Measurements from ENCODE around the gene ZNF723. TPM values are rescaled to one million over a fixed set of nuclear protein-coding genes. Genes with fewer than 3 reads are reported as not detected.

ZNF723 gene
- 0.29 and 0.45 TPM in 2 replicates for total RNA-seq (2014; rRNA removed; shearing (Covaris generic))

DNA sequence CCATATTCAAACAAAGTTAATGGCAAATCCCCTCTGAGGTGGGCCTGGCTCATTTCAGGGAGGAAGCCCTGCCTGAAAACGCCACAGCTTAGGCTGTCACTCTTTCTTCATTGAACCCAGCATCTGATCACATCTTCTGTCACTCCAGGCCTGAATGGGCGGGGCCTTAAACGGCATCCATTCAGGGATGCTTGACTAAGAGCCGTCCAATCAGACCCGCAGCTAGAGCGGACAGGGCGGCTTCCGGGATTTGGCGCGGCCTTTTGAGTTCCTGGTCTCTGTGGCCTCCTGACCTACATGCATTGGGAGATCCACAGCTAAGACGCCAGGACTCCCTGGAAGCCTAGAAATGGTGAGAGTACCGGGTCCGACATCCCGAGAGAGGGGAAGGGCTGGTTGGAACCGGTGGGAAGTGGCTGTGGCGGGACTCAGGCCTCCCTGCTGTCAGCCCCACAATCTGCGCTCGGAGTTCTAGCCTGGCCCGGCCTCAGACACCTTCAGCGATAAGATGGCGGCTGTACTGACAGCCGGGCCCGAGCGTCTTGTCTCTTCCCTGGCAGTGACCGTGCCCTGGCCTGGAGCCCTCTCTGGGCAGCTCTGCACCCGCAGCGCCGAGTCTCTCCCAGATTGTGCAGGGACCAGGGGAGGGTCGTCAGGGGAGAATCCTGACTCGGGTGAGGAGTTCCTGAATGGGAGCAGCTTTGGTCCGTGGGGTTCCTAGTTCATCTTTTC, at the start of gene ZNF723:
TSS of gene ZNF723 (plus strand) at position 261 of the 732 bp plus-strand sequence. CDS start at position 350, 89 bp downstream.

DNA sequence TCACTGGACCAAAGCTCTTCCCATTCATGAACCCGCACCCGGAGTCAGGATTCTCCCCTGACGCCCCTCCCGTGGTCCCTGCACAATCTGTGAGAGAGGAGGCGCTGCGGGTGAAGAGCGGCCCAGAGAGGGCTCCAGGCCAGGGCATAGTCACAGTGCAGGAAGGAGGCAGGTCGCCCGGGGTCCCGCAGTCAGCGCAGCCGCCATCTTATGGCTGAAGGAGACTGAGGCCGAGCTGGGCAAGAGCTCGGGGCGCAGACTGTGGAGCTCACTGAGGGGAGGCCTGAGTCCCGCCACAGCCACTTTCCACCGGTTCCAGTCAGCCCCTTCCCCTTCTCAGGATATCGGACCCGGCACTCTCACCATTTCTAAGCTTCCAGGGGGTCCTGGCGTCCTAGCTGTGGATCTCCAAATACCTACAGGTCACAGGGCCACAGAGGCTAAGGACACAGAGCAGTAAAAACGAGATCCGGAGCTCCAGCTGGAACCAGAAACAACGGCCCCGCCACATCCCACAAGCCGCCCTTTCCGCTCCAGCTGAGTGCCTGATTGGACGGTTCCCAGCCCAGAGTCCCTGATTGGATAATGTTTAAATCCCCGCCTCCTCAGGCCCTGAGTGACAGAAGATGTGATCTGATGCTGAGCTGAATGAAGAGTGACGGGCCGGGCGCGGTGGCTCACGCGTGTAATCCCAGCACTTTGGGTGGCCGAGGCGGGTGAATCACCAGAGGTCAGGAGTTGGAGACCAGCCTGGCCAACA, 48.3 kb upstream of the ZNF723 start, which contains the start of gene ZNF99:
TSS of gene ZNF99 (minus strand) at position 501 of the 760 bp plus-strand sequence. CDS start at position 366, 135 bp downstream.

Small RNA genes within 50 kb of the gene (small RNA-seq; reads per million reads assigned to genes)
- gene VN1R88P = not detected

Other genes with a start within 250 kb of the ZNF723 start
- gene ZNF492, start 198.0 kb upstream of the ZNF723 start, total RNA-seq (2014; rRNA removed; shearing (Covaris generic)) = 4.8 and 5.3 TPM in 2 replicates
- 0.03 TPM in 1 of 2 replicates, not detected in the other for gene ZNF99, start 48.1 kb upstream of the ZNF723 start, total RNA-seq (2014; rRNA removed; shearing (Covaris generic))
- gene ZNF728, start 170.9 kb downstream of the ZNF723 start, total RNA-seq (2014; rRNA removed; shearing (Covaris generic)) = 0.19 TPM in 1 of 2 replicates, not detected in the other